Sciatic nerve (tissue), 2 donors: ENCODE measurements around the gene SMYD3. TPM values are rescaled to one million over a fixed set of nuclear protein-coding genes. Genes with fewer than 3 reads are reported as not detected.

Experiments used
- ATAC-seq: fragments of 200-7000 bp; cut with Tn5 transposase; one replicate; pipeline ENCODE4 v1.9.1; 2020; ENCODE audit warnings: mild to moderate bottlenecking, moderate library complexity
- DNase-seq: peaks from one replicate; pipeline ENCODE4 v3.0.0-alpha.2; 2020; ENCODE audit warnings: low spot score
- intact Hi-C: fragments of 100-400 bp; cut with DNase I; formaldehyde crosslinking; loops from one replicate; pipeline ENCODE4 v1.14.2; 2022
- total RNA-seq: library from RNA; stranded (reverse); fragmentation: NEBNext Ultra II Directional; extraction: Animal tissue kit (Norgen Biotek cat#: 25700); gene quantifications from one replicate; pipeline ENCODE4 v1.2.1, GENCODE V29; 2021
- donor health status: DM: no; HTN: no; CAD: no.
- donor health status: DM: no; HTN: no; CAD: no.

SMYD3 gene
- total RNA-seq, 1 donor from 2014 or later = 27.7 TPM

DNA sequence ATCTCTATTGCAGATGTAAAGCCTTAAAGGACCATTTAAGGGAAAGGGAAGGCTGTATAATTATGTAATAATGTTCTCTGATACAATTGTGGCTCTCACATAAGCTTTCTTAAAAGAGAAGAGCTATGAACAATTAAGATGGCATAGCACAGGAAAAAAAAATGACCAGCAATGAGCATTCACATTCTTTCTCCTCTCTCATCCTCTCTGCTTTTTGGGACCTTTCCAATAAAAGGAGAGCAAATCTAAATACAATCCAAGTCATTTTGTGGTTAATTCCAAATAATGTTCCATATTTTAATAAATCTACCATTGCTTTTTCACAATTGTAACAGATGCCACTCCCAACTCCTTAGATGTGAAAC, 23.5 kb downstream of the SMYD3 start:
- DNase-seq (no peak), ATAC-seq (no peak)
- intact Hi-C loops = no loop called here

DNA sequence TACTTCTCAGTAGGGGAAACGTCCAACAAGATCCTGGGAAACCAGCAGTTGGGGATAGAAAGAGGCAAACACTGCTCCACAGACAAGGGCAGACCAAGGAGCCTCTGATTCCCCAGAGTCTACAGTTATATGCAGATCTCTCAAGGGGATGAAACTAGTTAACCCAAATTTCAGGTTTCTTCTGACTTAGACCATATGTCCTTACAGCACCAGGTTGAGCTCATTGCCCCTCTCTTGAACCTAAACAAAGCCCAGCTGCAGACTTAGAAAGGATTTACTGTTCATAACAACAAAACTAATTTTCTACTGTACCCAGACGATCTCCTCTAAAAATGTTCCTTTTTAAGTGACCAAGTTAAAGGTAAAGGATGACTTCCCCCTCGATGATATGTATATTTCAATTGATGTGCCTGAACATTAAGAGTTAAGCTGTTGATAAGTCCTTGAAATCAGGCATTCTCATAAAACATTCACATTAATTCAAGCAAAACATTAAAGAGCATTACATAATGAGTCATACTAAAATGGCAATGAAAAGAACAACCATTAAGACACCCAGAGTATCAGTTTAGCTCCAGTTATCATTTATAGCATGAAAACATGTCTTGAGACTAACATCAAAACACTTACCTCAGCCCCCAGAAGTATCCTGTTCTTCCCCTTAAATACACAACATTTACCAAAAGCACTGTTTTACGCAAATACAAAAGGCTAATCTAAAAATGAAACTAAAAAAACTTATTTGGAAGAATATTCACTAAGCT, 24.1 kb downstream of the SMYD3 start:
- DNase-seq (no peak), ATAC-seq (no peak)
- intact Hi-C loops = no loop called here

DNA sequence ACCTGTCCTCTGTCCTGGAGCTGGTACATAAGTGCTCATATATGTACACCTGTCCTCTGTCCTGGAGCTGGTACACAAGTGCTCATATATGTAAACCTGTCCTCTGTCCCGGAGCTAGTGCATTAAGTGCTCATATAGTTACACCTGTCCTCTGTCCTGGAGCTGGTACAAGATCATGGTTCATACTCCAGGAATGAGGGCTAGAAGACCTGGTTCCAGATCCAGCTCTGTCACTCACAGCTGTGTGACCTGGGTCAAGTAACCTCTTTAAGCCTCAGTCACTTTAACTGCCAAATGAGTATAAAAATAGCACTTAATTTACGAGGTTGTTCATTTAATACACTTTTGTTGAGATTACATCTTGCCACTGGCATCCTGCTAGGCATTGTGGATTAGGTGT, 28.0 kb downstream of the SMYD3 start:
- no peak for ATAC-seq
- no peak for DNase-seq
- intact Hi-C loops = no loop called here

DNA sequence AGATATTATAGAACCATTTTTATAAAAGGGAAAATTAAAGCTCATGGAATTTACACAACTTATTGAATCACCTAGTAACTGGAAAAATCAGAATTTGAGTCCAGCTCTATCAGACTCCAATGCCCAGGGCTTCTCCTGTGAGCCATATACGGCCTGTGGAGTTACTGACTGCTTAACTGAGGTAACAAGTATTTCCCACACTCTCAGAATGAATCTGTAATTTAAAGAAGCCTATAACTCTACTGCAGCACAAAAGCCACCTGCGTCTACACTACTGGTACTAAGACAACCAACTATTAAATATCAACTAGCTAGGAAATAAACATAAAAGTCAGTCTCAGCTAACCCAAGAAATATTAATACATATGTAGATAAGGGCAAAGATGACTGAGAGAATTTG, 29.4 kb downstream of the SMYD3 start:
- ATAC-seq (no peak), DNase-seq (no peak)
- intact Hi-C loops = no loop called here

DNA sequence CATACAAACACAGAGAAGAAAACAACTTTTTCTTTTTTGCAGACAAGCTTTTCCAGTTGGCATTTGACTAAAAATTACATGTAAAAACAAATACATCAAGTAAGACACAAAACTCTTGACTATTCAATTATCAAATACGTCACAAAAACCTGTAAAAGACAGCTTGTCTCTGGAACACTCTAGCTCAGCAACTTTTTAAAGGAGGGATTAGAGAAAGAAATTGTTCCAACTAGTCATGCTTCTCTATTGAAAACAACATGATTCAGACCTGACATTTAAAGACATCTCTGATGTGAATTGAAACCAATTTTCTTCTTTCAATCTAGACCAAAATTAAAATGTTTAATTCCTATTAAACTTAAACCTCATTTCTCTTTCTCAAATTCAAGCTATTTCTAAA, 30.3 kb downstream of the SMYD3 start:
- no peak for ATAC-seq
- intact Hi-C loops = no loop called here
- no peak for DNase-seq

DNA sequence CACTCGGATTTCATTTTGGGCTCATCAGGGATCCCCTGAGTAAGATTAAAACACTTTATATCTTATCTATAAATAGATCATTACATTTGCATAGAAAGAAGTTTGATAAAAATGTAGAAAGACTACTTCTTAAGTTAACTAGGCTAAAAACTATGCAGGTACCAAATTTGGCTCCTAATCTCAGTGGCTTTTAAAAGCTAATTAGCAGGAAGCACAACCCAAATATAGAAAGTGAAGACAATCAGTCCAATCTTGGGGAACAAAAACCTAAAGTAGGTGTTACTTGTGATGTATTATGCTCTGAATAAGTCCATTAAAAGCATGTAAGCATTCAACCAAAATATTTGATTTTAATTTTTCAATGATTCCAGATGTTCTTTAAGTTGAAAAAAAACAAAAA, 35.4 kb downstream of the SMYD3 start:
- DNase-seq = no peak
- intact Hi-C loops = no loop called here
- no peak for ATAC-seq

DNA sequence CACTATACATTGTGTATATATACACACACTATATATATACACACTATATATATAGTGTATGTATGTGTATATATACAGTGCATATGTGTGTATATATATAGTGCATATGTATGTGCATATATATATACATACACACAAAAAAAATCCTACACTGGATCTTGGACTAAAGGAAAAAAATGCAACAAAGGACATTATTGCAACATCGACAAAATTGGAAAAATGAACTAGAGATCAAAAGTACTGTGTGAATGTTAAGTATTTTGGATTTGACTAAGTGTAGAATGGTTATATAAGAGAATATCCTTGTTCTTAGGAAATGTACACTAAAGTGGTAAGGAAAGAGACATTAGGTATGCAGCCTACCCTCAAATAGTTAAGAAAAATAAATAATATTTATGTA, 36.5 kb downstream of the SMYD3 start:
- intact Hi-C loops = no loop called here
- no peak for ATAC-seq
- DNase-seq = no peak

DNA sequence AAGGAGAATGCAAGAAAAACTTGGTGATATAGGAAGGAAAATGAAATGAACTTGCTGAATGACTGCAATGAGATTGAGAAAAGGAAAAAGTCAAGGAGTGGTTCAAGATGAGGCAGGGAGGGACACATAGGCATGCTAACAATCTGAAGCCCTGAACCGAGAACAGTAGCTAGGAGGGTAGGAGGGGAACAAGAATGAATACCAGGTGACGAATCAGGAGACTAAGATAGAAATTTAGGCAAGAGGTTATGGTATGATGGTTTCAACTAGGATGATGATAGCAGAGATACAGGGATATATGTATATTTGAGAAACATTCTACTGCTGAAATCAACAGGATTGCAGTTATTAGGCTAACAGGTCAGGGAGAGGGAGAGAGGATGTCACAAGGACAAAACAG, 44.1 kb downstream of the SMYD3 start:
- no peak for ATAC-seq
- intact Hi-C loops = no loop called here

DNA sequence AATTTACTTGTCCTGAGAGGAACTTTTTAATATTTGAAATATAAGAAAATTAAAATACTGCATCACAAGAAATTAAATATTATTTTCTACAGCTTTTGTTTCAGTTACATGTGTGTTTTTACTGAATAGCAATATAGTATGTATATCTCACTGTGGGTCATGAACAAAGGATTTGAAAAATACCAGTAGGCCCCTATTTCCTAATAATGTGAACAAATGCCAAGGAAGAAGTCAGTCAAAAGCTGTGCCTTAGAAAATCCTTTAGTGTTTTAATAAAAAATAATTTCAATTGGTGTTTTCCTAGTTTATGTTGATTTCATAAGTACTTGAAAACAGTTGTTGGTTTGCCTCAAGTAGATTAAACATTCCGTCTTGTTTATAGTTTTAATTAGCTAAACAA, 46.7 kb downstream of the SMYD3 start:
- intact Hi-C loops = no loop called here
- DNase-seq (no peak), ATAC-seq (no peak)

More for the DNA sequence above, 44.1 kb downstream of the SMYD3 start:
- DNase-seq = no peak

DNA sequence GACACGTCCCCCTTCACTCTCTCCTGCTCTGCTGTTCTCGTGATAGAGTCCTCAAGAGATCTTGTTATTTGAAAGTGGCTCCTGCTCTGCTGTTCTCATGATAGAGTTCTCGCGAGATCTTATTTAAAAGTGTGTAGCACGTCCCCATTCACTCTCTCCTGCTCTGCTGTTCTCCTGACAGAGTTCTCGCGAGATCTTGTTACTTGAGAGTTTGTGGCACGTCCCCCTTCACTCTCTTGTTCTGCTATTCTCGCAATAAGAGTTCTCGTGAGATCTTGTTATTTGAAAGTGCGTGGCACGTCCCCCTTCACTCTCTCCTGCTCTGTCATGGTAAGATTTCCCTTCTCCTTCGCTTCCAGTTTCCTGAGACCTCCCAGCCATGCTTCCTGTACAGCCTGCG, 47.9 kb downstream of the SMYD3 start:
- ATAC-seq (no peak), DNase-seq (no peak)
- intact Hi-C loops = no loop called here

DNA sequence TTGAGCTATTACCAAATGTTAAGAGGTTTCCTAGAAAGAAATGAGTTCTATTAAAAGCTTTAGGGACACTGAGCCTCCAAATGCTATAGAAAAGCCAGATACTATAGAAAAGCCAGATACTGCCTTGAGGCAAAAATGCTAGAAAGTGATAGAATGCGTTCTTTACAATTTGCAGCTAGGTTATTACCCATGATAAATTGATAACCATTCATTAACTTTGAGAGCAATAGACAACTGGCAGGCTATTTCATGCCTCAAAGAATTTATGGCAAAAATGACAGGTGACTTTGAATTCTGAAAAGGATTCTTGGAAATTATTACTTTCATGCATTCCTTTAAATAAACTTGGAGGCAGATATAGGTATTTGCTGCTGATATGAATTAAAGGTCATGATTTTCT, 51.6 kb downstream of the SMYD3 start:
- intact Hi-C loops = no loop called here

DNA sequence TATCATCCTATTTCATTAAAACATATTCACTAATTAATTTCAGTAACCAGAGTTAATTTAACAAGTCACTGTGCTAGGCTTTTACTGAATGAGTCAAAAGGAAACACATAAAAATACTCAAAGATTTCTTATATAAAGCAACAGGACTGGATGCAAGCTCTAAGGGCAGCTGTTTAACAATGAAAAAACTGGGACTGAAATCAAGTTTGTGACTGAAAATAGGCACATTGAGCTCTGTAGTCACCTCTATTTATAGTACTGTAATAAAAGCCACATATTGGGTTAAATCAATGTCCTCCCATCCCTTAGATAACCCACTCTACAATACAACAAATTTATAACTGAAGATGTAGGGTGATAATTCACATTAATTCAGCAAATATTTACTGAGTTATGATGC, 52.4 kb downstream of the SMYD3 start:
- ATAC-seq = no peak
- no peak for DNase-seq
- intact Hi-C loops = no loop called here

More for the DNA sequence above, 51.6 kb downstream of the SMYD3 start:
- ATAC-seq (no peak), DNase-seq (no peak)

DNA sequence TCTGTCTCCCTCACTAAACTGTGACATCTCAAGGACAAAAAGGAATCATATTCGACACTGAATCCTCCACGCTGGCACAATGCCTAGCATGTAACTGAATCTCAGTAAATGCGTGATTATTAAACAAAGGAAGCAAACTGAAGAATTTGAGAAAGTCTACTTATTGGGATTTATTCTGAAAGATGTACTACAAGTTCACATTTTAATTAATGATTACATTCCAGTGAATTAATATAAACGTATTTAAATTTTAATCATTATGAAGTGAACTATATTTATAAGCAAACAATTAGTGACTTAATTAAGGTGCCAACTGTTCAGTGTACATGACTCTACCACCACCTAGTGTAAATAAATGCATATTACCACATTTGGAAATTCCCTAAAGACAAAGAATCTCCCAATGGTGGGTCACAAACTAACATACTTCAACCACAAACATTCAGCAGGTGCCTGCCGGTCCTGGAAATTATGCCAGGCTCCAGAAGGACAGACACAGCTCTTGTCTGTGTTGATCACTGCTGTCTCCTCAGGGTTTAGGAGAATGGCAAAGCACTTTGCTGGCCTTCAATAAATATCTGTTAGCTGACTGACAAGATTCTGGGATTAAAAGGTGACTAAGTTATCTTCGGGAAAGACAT, 56.3 kb downstream of the SMYD3 start:
- DNase-seq (no peak), ATAC-seq (no peak)
- intact Hi-C loops = no loop called here

DNA sequence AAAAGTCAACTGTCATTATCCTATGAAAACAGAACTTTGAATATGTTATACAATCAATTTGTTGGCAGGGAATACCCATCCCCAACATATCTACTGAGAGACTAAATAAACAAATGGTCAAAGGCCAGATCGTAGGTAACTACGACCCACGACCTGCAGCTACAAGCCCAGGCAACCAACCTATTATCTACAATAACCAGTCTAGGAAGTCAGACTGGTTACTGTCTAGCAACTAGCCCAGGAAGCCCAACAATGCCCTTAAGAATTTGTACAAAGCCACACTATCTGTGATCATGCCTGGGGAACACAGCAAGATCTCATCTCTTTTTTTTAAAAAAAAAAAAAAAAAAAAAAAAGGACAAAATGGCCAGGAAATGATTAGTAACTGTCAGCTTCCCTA, 58.7 kb downstream of the SMYD3 start:
- DNase-seq = no peak
- intact Hi-C loops = no loop called here
- no peak for ATAC-seq

DNA sequence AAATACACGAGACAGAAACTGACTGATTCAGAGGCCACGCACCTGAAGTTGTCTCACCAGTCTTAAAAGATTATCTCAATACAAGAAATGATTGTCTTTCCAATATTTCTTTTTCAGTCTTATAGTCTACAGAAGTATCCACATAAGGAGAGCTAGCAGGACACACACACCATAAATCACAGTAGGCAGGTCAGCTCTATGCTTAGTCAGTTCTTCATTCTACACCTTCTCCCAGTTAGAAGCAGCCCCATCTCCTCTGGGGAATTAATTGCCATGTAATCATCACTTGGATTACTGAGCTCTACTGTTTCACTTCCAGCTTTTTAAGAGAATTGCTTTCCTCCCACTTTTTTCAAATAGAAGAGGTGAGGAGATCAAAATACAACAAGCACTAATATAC, 59.6 kb downstream of the SMYD3 start:
- intact Hi-C loops = no loop called here
- DNase-seq (no peak), ATAC-seq (no peak)

DNA sequence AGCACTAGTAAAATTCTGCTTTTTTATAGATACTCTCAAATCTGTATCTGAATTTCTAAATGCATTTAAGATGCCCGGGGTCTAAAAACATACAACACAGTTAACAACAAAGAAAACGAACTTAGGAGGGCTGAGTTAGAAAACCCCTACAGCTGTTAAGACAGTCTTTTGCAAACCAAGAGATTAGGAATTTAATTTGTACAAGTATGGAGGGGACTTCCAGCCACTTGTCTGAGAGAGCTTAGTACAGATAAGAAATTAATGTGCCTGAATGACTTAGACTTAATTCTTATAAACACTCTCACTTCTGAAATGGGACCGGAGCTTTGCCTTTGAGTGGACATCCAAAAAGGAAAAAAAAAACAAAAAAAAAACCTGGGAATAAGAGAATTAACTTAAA, 61.6 kb downstream of the SMYD3 start:
- no peak for DNase-seq
- no peak for ATAC-seq
- intact Hi-C loops = no loop called here

DNA sequence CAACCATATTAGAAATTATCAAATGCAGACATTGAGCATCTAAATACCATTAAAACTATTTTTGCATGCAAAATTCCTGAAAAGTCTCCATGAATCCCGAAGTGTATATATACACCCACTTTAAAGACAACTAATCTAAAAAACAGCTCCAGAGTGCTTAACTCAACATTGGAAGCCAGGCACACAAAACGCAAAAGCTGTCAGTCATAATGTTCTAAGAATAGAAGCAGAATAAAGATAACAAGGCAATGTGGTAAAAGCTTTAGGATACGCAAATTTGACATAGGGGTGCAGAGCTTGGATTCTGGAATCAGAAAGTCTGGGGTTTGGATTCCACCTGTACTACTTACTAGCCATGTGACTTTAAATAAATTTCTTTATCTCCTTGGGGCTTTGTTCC, 62.5 kb downstream of the SMYD3 start:
- DNase-seq (no peak), ATAC-seq (no peak)
- intact Hi-C loops = no loop called here

DNA sequence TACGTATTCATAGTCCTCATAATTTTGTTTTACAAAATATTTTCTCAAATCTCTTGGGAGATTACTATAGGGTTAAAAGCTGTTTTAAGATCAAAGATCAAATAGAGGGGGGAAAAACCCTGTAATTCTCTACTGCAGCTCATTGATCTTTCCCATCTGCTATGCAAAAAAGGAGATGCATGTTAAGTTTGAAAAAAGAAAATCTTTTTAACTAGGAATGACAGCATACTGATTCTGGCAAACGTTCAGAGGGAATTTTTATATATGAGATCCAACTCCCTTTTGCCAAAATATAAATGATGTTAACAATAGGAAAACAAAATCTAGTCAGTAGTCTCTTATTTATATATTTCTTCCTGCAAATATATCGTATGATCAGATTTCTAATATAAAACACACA, 69.1 kb downstream of the SMYD3 start:
- ATAC-seq (no peak), DNase-seq (no peak)
- intact Hi-C loops = no loop called here

DNA sequence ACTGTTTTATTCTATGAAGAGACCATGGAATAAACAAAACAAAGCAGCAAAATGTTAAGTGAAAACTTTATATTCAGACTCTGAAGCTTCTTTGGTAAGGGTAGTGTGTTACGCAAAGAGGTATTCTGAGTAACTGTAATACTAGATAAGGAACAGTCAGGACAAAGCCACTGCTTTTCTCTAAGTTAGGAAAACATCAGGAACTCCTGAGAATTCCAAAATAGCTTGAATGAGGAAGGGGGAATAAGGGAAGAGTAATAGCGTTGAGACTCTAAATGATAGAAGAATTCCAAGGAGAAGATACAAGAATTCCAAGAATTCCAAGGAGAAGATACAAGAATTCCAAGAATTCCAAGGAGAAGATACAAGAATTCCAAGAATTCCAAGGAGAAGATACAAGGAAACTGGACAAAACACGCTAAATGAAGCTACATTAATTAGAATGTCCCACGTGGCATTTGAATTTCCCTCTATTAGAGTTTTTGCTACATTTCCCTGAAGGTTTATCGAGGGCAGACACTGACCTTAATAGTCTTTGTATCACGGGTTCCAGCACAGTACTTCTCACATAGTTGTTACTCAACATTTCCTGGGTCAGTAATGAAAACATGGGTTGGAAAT, 71.5 kb downstream of the SMYD3 start:
- DNase-seq (no peak), ATAC-seq (no peak)
- intact Hi-C loops = no loop called here

DNA sequence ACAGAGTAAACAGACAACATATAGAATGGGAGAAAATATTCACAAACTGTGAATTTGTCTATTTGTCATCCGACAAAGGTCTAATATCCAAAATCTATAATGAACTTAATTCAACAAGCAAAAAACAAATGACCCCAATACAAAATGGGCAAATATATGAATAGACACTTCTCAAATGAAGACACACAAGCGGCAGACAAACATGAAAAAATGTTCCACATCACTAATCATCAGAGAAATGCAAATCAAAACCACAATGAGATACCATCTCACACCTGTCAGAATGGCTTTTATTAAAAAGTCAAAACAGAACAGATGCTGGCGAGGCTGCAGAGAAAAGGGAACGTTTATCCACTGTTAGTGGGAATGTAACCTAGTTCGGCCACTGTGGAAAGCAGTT, 72.7 kb downstream of the SMYD3 start:
- ATAC-seq = no peak
- intact Hi-C loops = no loop called here

More for the DNA sequence above, 72.7 kb downstream of the SMYD3 start:
- DNase-seq = no peak
